Renal cortex interstitium (tissue), 11 donors: Measurements from ENCODE around the gene HES3. TPM values are rescaled to one million over a fixed set of nuclear protein-coding genes. Genes with fewer than 3 reads are reported as not detected.

ENCODE experiments used
- DNase-seq, 11 donors: peaks; one replicate each; pipeline ENCODE4 v3.0.0-alpha.2; 2013; ENCODE audit warnings: low read depth in 9 of 11, low spot score in 4 of 11; ENCODE audit errors: extremely low read depth in 1 of 11
- polyA plus RNA-seq, 3 donors: library from polyadenylated mRNA; unstranded; fragments of 120-200 nt; gene quantifications; one replicate each; pipeline ENCODE4 v1.2.1, GENCODE V29; 2013; ENCODE audit not compliant: insufficient read length in 3 of 3

Gene HES3
- polyA plus RNA-seq, 3 donors: not detected

DNA sequence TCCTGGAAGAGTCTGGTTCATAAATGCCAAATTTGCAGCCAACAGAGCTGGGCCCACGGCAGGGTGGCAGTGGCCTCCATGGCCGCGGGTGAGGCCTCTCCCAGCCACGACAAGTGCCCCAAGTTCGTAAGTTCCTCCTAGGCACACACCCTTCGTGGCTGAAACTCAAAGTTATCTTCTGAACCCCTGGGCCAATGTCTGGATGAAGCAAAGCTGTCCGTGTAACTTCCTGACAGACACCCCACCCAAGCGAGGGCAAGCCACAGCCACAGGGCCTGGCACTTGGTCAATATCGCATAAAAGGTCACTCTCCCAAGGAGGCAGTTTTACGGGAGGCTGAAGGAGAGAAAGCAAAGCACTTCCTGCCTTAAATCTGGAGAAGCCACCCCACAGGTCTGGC, 44.7 kb downstream of the HES3 start:
- no peak for DNase-seq

DNA sequence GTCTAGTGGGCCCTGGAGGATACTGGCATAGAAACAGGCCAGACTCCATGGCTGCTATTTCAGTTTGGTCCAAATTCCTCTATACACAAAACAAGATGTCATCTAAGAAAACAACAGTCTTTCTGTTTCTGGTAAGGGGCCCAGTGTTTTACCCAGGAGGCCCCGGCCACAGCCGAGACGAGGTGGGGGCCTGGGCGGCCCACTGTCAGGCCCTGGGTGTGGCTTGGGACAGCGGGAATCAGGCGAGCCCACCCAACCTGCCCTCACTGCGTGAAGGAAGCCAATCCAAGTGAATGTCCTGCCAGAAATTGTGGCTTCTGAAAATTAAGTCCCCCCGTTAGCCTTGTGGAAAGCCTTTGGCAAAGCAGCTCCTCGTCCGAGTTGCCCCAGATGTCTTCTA, 48.1 kb downstream of the HES3 start:
- no peak for DNase-seq

DNA sequence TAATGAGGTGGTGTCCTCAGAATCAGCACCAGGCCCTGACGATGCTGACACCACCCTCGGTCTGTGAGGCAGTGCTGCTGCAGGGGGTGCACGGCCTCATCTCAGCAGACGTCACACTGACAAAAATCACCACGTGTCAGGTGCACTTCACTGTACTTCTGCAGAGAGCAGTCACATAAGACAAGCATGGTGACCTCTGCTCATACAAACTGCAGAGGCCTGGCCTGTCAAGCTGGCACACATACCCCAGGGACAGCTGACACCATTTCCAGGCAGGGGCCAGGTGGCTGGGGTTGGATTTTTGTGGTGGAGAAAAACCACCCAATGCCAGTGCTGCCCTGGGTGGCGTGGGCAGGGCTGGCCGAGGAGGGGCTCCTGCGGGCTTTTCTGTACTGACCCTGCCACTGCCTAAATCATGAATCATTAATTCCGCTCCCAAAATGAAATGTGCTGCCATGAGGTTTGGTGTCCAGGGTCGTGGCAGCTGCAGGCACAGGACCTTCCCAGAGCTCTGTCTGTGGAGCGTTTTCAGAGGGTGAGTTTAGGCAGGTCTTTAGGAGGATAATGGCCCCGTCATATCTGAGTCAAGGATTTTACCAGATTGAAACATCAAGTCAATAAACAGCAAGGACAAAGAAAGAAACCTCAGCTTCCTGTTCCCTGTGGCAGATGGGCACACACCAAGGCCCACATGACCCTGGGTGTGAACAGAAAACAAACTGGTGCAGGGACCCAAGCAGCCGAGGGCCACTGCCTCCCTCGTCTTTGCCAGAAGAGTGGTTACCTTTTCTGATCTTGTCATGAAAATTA, 50.3 kb downstream of the HES3 start:
- no peak for DNase-seq

DNA sequence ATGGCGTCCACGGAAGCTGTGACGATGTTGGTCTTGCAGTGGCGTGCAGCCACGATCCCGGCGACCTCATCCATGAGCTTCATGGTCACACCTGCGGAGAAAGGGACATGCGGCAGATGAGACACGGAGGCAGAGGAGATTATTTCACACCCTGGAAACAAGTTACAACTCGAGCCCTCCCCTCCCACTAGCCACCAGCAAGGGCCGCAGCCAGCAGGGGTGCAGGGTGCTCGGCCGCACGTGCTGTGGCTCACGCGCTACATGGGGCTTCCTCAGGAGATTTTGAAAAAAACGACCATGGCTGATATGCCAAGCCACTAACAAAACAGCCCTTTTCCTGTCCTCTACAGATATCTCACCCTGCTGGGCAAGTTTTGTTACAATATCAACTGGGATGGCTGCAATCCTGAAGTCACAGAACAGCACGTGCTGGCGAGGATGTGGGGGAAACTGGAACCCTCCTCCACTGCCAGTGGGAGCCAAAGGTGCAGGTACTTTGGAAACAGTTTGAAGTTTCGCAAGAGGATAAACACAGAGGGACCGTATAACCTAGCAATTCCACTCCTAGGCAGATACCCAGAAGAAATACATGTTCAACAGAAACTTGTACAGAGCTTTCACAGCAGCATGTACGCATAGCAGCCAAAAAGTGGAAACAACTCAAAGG, 51.0 kb downstream of the HES3 start:
- DNase-seq: no peak

Other genes with a start within 250 kb of the HES3 start
- 1 to 10 TPM; 2.8 to 5.9 (median 4.9) TPM for gene KCNAB2, start 198.3 kb upstream of the HES3 start, polyA plus RNA-seq
- gene CHD5, start 63.9 kb upstream of the HES3 start, polyA plus RNA-seq: under 1 TPM; 0.22 to 0.54 (median 0.37) TPM
- gene RPL22, start 44.6 kb upstream of the HES3 start, polyA plus RNA-seq: 100 to 1,000 TPM; 559 to 669 (median 607) TPM
- 10 to 100 TPM; 20.0 to 52.0 (median 25.4) TPM for gene RNF207, start 38.1 kb upstream of the HES3 start, polyA plus RNA-seq
- gene ICMT, start 8.2 kb upstream of the HES3 start, polyA plus RNA-seq: 10 to 100 TPM; 52.9 to 62.4 (median 59.3) TPM
- gene GPR153, start 16.9 kb downstream of the HES3 start, polyA plus RNA-seq: 1 to 10 TPM; 4.7 to 8.7 (median 6.9) TPM
- gene ACOT7, start 149.6 kb downstream of the HES3 start, polyA plus RNA-seq: 10 to 100 TPM; 24.7 to 36.6 (median 34.0) TPM
- gene HES2, start 175.7 kb downstream of the HES3 start, polyA plus RNA-seq: under 1 TPM; 0.17 to 0.89 (median 0.33) TPM
- 10 to 100 TPM; 12.4 to 31.4 (median 15.6) TPM for gene ESPN, start 180.6 kb downstream of the HES3 start, polyA plus RNA-seq
- gene TNFRSF25, start 222.0 kb downstream of the HES3 start, polyA plus RNA-seq: 10 to 100 TPM in 2 of 3 donors, 1 to 10 TPM in 1; 9.0 to 25.7 (median 16.6) TPM
- gene PLEKHG5, start 247.5 kb downstream of the HES3 start, polyA plus RNA-seq: 10 to 100 TPM; 12.8 to 24.6 (median 18.4) TPM